ENCODE data around the gene RGL4.

The RGL4 gene

DNA sequence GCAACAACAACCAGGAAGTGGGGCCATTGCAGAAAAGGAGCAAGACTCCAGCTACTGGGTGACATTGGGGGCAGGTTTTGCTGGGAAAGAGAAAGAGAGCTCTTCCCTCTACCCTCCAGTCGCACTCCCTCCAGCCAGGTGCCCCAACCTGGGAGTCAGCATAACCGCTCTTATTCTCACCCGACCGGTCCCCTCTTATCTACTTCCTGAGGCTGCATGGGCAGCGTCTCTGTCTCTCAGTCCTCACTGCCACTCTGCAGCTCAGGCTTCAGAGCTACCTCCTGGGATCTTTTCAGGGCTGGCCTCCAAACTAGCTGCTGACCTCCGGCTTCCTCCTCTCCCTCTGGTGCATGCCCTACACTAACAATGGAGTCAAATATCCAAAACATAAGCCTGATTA, 55.0 kb downstream of the RGL4 start:
- DNase-seq, result no peak

Data from fibroblast of upper back skin (primary cell).